ENCODE results near the gene GPATCH4.
A peak's percentile ranks its signal among the peaks of the same experiment; 100 is the strongest.
"Not testable (repeated sequence)": the region's sequence is repeated elsewhere in the genome, so short reads cannot be mapped to it uniquely, and the experiment has no call there.

Gene GPATCH4

DNA sequence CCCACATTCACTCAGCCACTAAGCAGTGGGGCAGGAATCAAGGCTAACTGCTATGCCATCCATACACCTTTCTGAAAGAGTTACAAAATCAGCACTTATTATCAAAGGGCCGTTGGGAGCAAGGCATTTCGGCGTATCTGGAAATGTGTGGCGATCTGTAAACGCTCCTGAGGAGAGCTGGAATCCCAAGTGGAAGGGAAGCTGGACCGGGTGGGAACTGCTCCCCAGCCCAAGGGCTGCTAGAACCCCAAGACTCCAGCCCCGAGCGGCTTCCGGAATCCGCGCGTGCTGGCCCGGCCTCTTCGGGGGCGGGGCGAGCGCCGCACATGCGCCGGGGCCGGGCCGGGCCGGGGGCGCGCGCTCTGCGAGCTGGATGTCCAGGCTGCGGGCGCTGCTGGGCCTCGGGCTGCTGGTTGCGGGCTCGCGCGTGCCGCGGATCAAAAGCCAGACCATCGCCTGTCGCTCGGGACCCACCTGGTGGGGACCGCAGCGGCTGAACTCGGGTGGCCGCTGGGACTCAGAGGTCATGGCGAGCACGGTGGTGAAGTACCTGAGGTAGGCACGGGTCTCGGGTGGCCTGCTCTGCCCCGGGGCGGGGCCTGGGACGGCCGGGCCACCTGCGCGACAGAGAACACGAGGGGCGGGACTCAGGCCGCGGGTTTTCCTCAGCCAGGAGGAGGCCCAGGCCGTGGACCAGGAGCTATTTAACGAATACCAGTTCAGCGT lies 9.7 kb downstream of the GPATCH4 start, which contains the start of gene NAXE:
Gene NAXE (plus strand): TSS at position 345 of the 726 bp plus-strand sequence. CDS start 29 bp downstream, at position 374.
- peak; percentile 86 for TF ChIP-seq POLR2A (IDR thresholded peaks at IDR 0.05; ENCODE audit: low read depth, low read length)
- TF ChIP-seq SPI1 (IDR thresholded peaks at IDR 0.05; ENCODE audit: low read depth, low read length), result 0 out of 2 replicates have a peak, but pooled peaks have one; percentile 17
- TF ChIP-seq PAX5 (IDR thresholded peaks at IDR 0.05; ENCODE audit: insufficient read depth, low read length, severe bottlenecking), result no peak
- TF ChIP-seq POLR2AphosphoS5 (IDR thresholded peaks at IDR 0.05; ENCODE audit: low read depth, low read length), result peak; percentile 87
- TF ChIP-seq POU2F2 (IDR thresholded peaks at IDR 0.05; ENCODE audit: low read depth, low read length), result no peak; the same call in none of the 2 replicates
- DNase-seq (ENCODE audit: insufficient read length, low spot score), result peak; percentile 76
- peak; percentile 84 for FAIRE-seq

DNA sequence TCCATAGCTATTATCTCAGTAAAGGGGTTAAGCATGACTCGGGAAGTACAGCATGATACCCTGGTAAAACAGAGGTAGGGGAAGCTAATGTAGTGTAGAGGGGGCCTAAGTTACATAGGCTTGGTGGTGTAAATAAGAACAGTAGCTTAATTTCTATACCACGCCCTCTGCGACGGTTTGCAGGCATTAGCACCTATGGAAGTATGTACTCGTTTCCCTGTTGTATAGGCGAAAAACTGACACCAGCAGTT lies 10.2 kb downstream of the GPATCH4 start:
- no peak for TF ChIP-seq TAF1 (IDR thresholded peaks at IDR 0.05; ENCODE audit: low read depth, low read length)
- no peak for TF ChIP-seq POLR2AphosphoS5 (IDR thresholded peaks at IDR 0.05; ENCODE audit: low read depth, low read length)
- no peak for TF ChIP-seq POU2F2 (IDR thresholded peaks at IDR 0.05; ENCODE audit: low read depth, low read length)
- no peak for TF ChIP-seq POLR2A (IDR thresholded peaks at IDR 0.05; ENCODE audit: low read depth, low read length)
- TF ChIP-seq PAX5 (IDR thresholded peaks at IDR 0.05; ENCODE audit: insufficient read depth, low read length, severe bottlenecking), result no peak
- no peak for TF ChIP-seq SPI1 (IDR thresholded peaks at IDR 0.05; ENCODE audit: low read depth, low read length)
- no peak for DNase-seq (ENCODE audit: insufficient read length, low spot score)
- no peak for FAIRE-seq

DNA sequence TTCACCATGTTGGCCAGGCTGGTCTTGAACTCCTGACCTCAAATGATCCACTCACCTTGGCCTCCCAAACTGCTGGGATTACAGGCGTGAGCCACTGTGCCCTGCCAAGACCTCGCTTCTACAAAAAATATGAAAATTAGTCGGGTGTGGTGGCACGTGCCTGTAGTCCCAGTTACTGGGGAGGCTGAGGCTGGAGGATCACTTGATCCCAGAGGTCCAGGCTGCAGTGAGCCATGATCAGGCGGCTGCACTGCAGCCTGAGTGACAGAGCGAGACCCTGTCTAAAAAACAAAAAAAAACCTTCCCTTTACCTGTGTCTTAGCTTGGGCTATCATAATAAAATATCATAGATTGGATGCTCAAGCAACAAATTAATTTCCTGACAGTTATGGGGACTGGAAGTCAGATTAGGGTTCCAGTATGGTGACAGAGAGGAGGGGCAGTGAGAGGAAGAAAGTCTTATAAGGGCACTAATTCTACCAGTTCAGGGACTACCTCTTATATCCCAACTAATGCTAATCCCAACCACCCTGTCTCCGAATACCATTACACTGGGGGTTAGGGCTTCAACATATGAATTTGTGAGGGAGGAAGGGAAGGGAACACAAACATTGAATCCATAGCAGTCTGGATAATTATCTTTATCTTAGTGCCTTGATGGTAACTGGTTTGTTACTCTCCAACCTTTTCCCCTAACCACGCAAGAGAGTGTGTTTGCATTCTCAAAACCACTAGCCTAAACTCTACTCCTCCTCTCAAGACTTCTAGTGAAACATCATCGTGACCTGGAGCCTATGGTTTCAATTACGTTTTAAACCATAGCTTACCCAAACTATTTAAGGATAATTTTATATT lies 10.7 kb downstream of the GPATCH4 start:
- DNase-seq (ENCODE audit: insufficient read length, low spot score), result no peak
- TF ChIP-seq PAX5 (IDR thresholded peaks at IDR 0.05; ENCODE audit: insufficient read depth, low read length, severe bottlenecking) (no peak), SPI1 (IDR thresholded peaks at IDR 0.05; ENCODE audit: low read depth, low read length) (no peak), TAF1 (IDR thresholded peaks at IDR 0.05; ENCODE audit: low read depth, low read length) (no peak), POLR2A (IDR thresholded peaks at IDR 0.05; ENCODE audit: low read depth, low read length) (peak; percentile 75; the same call in 1 of the 2 replicates), POU2F2 (IDR thresholded peaks at IDR 0.05; ENCODE audit: low read depth, low read length) (no peak), POLR2AphosphoS5 (IDR thresholded peaks at IDR 0.05; ENCODE audit: low read depth, low read length) (peak; percentile 72; the same call in 1 of the 2 replicates)
- peak; percentile 61 for FAIRE-seq

DNA sequence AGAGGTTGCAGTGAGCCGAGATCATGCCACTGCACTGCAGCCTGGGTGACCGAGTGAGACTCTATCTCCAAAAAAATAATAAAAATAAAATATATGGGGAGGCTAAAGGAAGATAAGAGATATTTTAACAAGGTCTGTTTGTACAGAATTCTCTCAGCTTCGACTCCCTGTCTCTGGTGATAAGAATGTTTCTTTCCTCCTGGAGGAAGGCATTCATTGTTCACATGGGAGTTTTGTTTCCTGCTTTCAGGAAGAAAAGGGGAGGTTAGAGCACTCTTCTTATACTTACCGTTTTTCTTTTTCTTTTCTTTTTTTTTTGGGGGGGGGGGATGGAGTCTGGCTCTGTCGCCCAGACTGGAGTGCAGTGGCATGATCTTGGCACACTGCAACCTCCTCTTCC lies 11.7 kb downstream of the GPATCH4 start:
- DNase-seq (ENCODE audit: insufficient read length, low spot score), result no peak
- no peak for TF ChIP-seq POU2F2 (IDR thresholded peaks at IDR 0.05; ENCODE audit: low read depth, low read length)
- TF ChIP-seq POLR2AphosphoS5 (IDR thresholded peaks at IDR 0.05; ENCODE audit: low read depth, low read length), result no peak
- TF ChIP-seq TAF1 (IDR thresholded peaks at IDR 0.05; ENCODE audit: low read depth, low read length), result no peak
- TF ChIP-seq SPI1 (IDR thresholded peaks at IDR 0.05; ENCODE audit: low read depth, low read length), result no peak
- no peak for TF ChIP-seq PAX5 (IDR thresholded peaks at IDR 0.05; ENCODE audit: insufficient read depth, low read length, severe bottlenecking)
- no peak for TF ChIP-seq POLR2A (IDR thresholded peaks at IDR 0.05; ENCODE audit: low read depth, low read length)
- FAIRE-seq, result no peak

DNA sequence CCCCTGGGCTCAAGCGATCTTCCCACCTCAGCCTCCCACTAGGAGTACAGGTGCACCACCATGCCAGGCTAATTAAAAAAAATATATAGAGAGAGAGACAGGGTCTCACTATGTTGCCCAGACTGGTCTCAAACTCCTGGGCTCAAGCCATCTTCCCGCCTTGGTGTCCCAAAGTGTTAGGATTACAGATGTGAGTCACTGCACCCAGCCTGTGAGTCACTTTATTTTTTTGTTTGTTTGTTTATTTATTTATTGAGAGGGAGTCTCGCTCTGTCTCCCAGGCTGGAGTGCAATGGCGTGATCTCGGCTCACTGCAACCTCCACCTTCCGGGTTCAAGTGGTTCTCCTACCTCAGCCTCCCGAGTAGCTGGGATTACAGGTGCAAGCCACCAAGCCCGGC lies 13.4 kb downstream of the GPATCH4 start:
- not testable (repeated sequence) for FAIRE-seq; DNase-seq (ENCODE audit: insufficient read length, low spot score)

DNA sequence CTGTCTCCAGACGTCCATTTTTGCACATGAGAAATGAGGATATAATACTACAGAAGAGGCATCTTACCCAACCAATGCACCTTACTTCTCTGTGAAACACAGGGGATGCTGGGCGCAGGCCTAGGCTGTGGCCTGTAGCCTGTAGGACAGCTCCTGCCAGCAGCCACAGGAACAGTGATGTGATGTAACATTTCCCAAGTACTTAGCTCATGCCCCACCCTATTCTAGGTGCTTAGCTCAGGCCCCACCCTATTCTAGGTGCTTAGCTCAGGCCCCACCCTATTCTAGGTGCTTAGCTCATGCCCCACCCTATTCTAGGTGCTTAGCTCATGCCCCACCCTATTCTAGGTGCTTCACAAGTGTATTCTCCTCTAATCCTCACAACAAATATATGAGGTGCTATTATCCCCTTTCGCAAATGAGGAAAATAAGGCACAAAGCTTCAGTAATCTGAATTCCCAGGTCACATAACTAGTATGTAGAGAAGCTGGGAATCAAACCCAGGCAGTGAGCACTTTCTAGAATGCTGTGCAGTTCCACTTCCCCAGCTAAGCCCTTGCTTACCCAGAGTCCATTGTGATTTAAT lies 14.3 kb downstream of the GPATCH4 start:
- FAIRE-seq, result no peak
- DNase-seq (ENCODE audit: insufficient read length, low spot score), result no peak
- TF ChIP-seq POLR2A (IDR thresholded peaks at IDR 0.05; ENCODE audit: low read depth, low read length) (no peak), POU2F2 (IDR thresholded peaks at IDR 0.05; ENCODE audit: low read depth, low read length) (no peak), POLR2AphosphoS5 (IDR thresholded peaks at IDR 0.05; ENCODE audit: low read depth, low read length) (no peak), PAX5 (IDR thresholded peaks at IDR 0.05; ENCODE audit: insufficient read depth, low read length, severe bottlenecking) (no peak), TAF1 (IDR thresholded peaks at IDR 0.05; ENCODE audit: low read depth, low read length) (no peak), SPI1 (IDR thresholded peaks at IDR 0.05; ENCODE audit: low read depth, low read length) (no peak)

DNA sequence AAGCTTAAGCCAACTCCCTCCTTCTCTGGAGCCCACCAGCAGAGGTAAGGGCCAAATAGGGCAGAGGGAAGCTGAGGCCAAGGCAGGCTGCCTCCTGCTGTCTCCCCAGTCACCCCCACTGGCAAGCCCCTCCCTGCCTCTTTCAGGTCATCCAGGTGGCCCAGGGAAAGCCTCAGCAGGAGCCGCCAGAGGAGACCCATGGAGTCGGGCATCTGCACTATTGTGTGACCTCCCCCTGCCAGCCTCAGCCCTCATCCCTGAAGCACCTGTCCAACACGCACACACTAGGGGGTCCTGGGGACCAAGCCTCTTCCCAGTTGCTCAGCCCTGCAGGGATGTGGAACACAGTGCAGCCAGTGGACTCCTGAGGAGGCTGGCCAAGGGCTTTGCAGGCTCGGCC lies 15.0 kb downstream of the GPATCH4 start:
- TF ChIP-seq SPI1 (IDR thresholded peaks at IDR 0.05; ENCODE audit: low read depth, low read length) (no peak), POU2F2 (IDR thresholded peaks at IDR 0.05; ENCODE audit: low read depth, low read length) (no peak), TAF1 (IDR thresholded peaks at IDR 0.05; ENCODE audit: low read depth, low read length) (no peak), POLR2AphosphoS5 (IDR thresholded peaks at IDR 0.05; ENCODE audit: low read depth, low read length) (no peak), POLR2A (IDR thresholded peaks at IDR 0.05; ENCODE audit: low read depth, low read length) (no peak), PAX5 (IDR thresholded peaks at IDR 0.05; ENCODE audit: insufficient read depth, low read length, severe bottlenecking) (no peak)
- FAIRE-seq, result no peak

DNA sequence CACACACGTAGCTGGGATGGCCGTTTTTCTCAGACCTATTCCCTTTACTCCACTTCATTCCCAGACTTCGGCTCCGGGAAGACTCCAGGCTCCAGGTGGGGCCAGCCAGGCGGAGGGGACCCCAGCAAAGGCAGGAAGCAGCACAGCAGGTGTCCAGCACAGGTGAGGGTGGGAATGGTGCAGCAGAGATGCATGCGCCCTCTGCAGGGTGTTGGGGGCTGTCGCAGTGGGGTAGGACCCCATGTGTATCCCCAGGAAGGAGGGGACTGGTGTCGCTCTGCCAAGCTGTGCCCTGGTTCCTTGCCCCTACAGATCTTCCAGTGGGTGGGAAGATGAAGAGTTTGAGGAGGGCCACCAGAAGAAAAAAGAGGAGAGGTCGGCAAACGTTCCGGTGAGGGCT lies 16.5 kb downstream of the GPATCH4 start:
- TF ChIP-seq SPI1 (IDR thresholded peaks at IDR 0.05; ENCODE audit: low read depth, low read length) (no peak), POU2F2 (IDR thresholded peaks at IDR 0.05; ENCODE audit: low read depth, low read length) (no peak), PAX5 (IDR thresholded peaks at IDR 0.05; ENCODE audit: insufficient read depth, low read length, severe bottlenecking) (no peak), POLR2A (IDR thresholded peaks at IDR 0.05; ENCODE audit: low read depth, low read length) (no peak), POLR2AphosphoS5 (IDR thresholded peaks at IDR 0.05; ENCODE audit: low read depth, low read length) (no peak), TAF1 (IDR thresholded peaks at IDR 0.05; ENCODE audit: low read depth, low read length) (no peak)
- peak; percentile 28 for FAIRE-seq
- DNase-seq (ENCODE audit: insufficient read length, low spot score), result no peak

More for the DNA sequence above, 15.0 kb downstream of the GPATCH4 start:
- no peak for DNase-seq (ENCODE audit: insufficient read length, low spot score)

All from GM12891 (cell line).